OCI-LY1 (cell line): Measurements from ENCODE around the gene PTPRG.

Experiments
- H2AFZ ChIP-seq: fragments of 200-600 bp; sonication (generic), shearing (Covaris generic); 2 replicates; pipeline ENCODE4 v1.6.0; 2014; ENCODE audit warnings: antibody characterized with exemption, mild to moderate bottlenecking, low read length
- H3F3A ChIP-seq: fragments of 200-600 bp; sonication (generic), shearing (Covaris generic); 2 replicates; pipeline ENCODE4 v1.6.0; 2014; ENCODE audit warnings: mild to moderate bottlenecking, antibody characterized with exemption, low read length, moderate library complexity; ENCODE audit not compliant: insufficient read depth
- H3K27ac ChIP-seq: fragments of 200-600 bp; sonication (generic); 2 replicates; pipeline ENCODE4 v1.5.1; 2014; ENCODE audit warnings: low read length, mixed run types, mild to moderate bottlenecking, low read depth; ENCODE audit not compliant: poor library complexity, severe bottlenecking
- H3K27me3 ChIP-seq: fragments of 200-600 bp; sonication (generic); 2 replicates; pipeline ENCODE4 v1.6.0; 2014; ENCODE audit warnings: antibody characterized with exemption, mild to moderate bottlenecking, low read length, moderate library complexity; ENCODE audit not compliant: insufficient read depth
- H3K36me3 ChIP-seq: fragments of 200-600 bp; sonication (generic); 2 replicates; pipeline ENCODE4 v1.6.1; 2014; ENCODE audit warnings: mild to moderate bottlenecking, antibody characterized with exemption, low read length, moderate library complexity, mixed read lengths; ENCODE audit not compliant: insufficient read depth
- H3K4me1 ChIP-seq: fragments of 200-600 bp; sonication (generic); 2 replicates; pipeline ENCODE4 v1.5.1; 2014; ENCODE audit warnings: mild to moderate bottlenecking, low read length, moderate library complexity; ENCODE audit not compliant: insufficient read depth, severe bottlenecking
- H3K4me2 ChIP-seq: fragments of 200-600 bp; sonication (generic), shearing (Covaris generic); 2 replicates; pipeline ENCODE4 v1.6.1; 2014; ENCODE audit warnings: low read length
- H3K4me3 ChIP-seq: fragments of 200-600 bp; sonication (generic); 2 replicates; pipeline ENCODE4 v1.5.1; 2014; ENCODE audit warnings: low read length, low read depth, mild to moderate bottlenecking, mixed read lengths; ENCODE audit not compliant: poor library complexity, severe bottlenecking
- H3K79me2 ChIP-seq: fragments of 200-600 bp; shearing (Covaris generic); 2 replicates; pipeline ENCODE4 v1.6.1; 2016; ENCODE audit warnings: mixed run types, low read length, mixed read lengths; ENCODE audit not compliant: insufficient read depth
- H3K9ac ChIP-seq: fragments of 200-600 bp; sonication (generic), shearing (Covaris generic); 2 replicates; pipeline ENCODE4 v1.6.1; 2014; ENCODE audit warnings: mild to moderate bottlenecking, low read length, mixed read lengths
- H3K9me2 ChIP-seq: fragments of 200-600 bp; sonication (generic), shearing (Covaris generic); 2 replicates; pipeline ENCODE4 v1.6.1; 2014; ENCODE audit warnings: low read depth, mild to moderate bottlenecking, low read length, mixed read lengths
- H3K9me3 ChIP-seq: fragments of 200-600 bp; shearing (Covaris generic); 2 replicates; pipeline ENCODE4 v1.6.1; 2014; ENCODE audit warnings: low read length, mixed read lengths
- H4K20me1 ChIP-seq: fragments of 200-600 bp; sonication (generic), shearing (Covaris generic); 2 replicates; pipeline ENCODE4 v1.6.0; 2016; ENCODE audit warnings: mild to moderate bottlenecking, low read length; ENCODE audit not compliant: insufficient read depth
- EZH2 ChIP-seq: fragments of 200-600 bp; sonication (generic), shearing (Covaris generic); IDR thresholded peaks from 2 replicates; pipeline ENCODE4 v1.8.0; 2017; ENCODE audit warnings: borderline replicate concordance, mixed run types, mild to moderate bottlenecking, antibody characterized with exemption, low read length, moderate library complexity, mixed read lengths
- TF ChIP-seq, protein P1 (sequence below): fragments of 200-600 bp; sonication (generic), shearing (Covaris generic); IDR thresholded peaks from 2 replicates; pipeline ENCODE4 v1.5.1; 2017; ENCODE audit warnings: mild to moderate bottlenecking, antibody characterized with exemption, low read length, moderate library complexity, mixed read lengths

Gene PTPRG

GRCh38 chr3:61615643-61616042 lies 54.3 kb downstream of the PTPRG start:
- H3K27me3 ChIP-seq, result no peaks in the 10 kb centered on the region
- TF ChIP-seq, protein P1, sequence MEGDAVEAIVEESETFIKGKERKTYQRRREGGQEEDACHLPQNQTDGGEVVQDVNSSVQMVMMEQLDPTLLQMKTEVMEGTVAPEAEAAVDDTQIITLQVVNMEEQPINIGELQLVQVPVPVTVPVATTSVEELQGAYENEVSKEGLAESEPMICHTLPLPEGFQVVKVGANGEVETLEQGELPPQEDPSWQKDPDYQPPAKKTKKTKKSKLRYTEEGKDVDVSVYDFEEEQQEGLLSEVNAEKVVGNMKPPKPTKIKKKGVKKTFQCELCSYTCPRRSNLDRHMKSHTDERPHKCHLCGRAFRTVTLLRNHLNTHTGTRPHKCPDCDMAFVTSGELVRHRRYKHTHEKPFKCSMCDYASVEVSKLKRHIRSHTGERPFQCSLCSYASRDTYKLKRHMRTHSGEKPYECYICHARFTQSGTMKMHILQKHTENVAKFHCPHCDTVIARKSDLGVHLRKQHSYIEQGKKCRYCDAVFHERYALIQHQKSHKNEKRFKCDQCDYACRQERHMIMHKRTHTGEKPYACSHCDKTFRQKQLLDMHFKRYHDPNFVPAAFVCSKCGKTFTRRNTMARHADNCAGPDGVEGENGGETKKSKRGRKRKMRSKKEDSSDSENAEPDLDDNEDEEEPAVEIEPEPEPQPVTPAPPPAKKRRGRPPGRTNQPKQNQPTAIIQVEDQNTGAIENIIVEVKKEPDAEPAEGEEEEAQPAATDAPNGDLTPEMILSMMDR, result no peak
- no peak for TF ChIP-seq EZH2
- no peak overlapping the region for H3K4me2 ChIP-seq
- no peak overlapping the region for H3K4me3 ChIP-seq
- no peak overlapping the region for H3K9ac ChIP-seq
- no peak overlapping the region for H3K27ac ChIP-seq
- no peaks in the 10 kb centered on the region for H4K20me1 ChIP-seq
- H3K79me2 ChIP-seq, result no peaks in the 10 kb centered on the region
- no peaks in the 10 kb centered on the region for H3K36me3 ChIP-seq
- H3F3A ChIP-seq, result no peaks in the 10 kb centered on the region
- no peaks in the 10 kb centered on the region for H3K9me2 ChIP-seq
- H3K4me1 ChIP-seq, result no peaks in the 10 kb centered on the region
- H3K9me3 ChIP-seq, result no peaks in the 10 kb centered on the region
- H2AFZ ChIP-seq, result no peak overlapping the region

DNA sequence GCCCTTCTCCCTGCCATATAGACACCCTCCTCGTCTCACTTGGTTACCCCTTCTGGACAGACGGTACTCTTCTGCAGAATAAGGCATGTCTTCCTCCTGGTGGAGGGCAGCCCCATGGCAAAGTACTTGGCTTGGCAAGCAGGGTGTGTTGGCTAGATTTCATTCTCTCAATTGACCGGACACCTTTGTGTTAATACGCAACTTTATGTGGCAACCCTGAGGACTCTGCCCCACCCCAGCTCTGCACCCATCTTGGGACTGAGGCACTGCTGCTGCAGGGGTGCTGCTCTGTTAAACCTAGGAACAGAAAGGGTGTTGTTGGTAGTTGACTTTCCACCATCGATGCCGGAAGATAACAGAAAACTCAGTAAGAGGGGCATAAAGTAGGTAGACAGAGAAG lies 55.2 kb downstream of the PTPRG start:
- Histone ChIP-seq H3K4me1 (no peaks in the 10 kb centered on the region), H3K9ac (no peak overlapping the region), H3K36me3 (no peaks in the 10 kb centered on the region), H3K27ac (no peak overlapping the region), H3K79me2 (no peaks in the 10 kb centered on the region), H3K9me2 (no peaks in the 10 kb centered on the region), H3K4me2 (no peak overlapping the region), H3K9me3 (no peaks in the 10 kb centered on the region), H4K20me1 (no peaks in the 10 kb centered on the region), H2AFZ (no peak overlapping the region), H3K4me3 (no peak overlapping the region), H3K27me3 (no peaks in the 10 kb centered on the region), H3F3A (no peaks in the 10 kb centered on the region)
- TF ChIP-seq, protein P1, result no peak
- TF ChIP-seq EZH2, result no peak

GRCh38 chr3:61617041-61617440 lies 55.7 kb downstream of the PTPRG start:
- no peak overlapping the region for H3K9ac ChIP-seq
- H3K4me1 ChIP-seq, result no peaks in the 10 kb centered on the region
- H3K79me2 ChIP-seq, result no peaks in the 10 kb centered on the region
- no peaks in the 10 kb centered on the region for H3K9me2 ChIP-seq
- no peaks in the 10 kb centered on the region for H3K27me3 ChIP-seq
- no peaks in the 10 kb centered on the region for H3K9me3 ChIP-seq
- H3K27ac ChIP-seq, result no peak overlapping the region
- no peak overlapping the region for H3K4me2 ChIP-seq
- no peaks in the 10 kb centered on the region for H3F3A ChIP-seq
- no peak overlapping the region for H3K4me3 ChIP-seq
- no peaks in the 10 kb centered on the region for H4K20me1 ChIP-seq
- no peak overlapping the region for H2AFZ ChIP-seq
- no peak for TF ChIP-seq EZH2
- TF ChIP-seq, protein P1, result no peak
- no peaks in the 10 kb centered on the region for H3K36me3 ChIP-seq
